Panc1 (cell line): ENCODE data around the gene SLC2A3. TPM values are rescaled to one million over a fixed set of nuclear protein-coding genes. Genes with fewer than 3 reads are reported as not detected.
"Not testable (repeated sequence)": the region's sequence is repeated elsewhere in the genome, so short reads cannot be mapped to it uniquely, and the experiment has no call there.

Experiments used
- ATAC-seq: fragments of 200-7000 bp; cut with Tn5 transposase; 2 replicates; pipeline ENCODE4 v1.9.1; 2020; ENCODE audit warnings: mild to moderate bottlenecking, moderate library complexity
- BruUV-seq: library from RNA; stranded (reverse); fragments of 400-500 nt; replicated peaks from 2 replicates; lab custom pipeline; 2021; lab: Mats Ljungman, UMichigan
- CTCF ChIA-PET: fragments of 300-600 bp; sonication (Branson Sonifier 250); formaldehyde crosslinking; loops from one replicate; lab custom pipeline; 2022; ENCODE audit warnings: antibody characterized with exemption; lab: Charles Lee
- POLR2A ChIA-PET: fragments of 300-600 bp; sonication (Branson Sonifier 250); formaldehyde crosslinking; loops from one replicate; lab custom pipeline; 2022; ENCODE audit warnings: antibody characterized with exemption; lab: Charles Lee
- DNase-seq: peaks from one replicate; pipeline ENCODE4 v3.0.0-alpha.2; 2010; ENCODE audit warnings: low read depth, low spot score
- H3K27ac ChIP-seq: 2 replicates; pipeline ENCODE4 v1.5.1; 2011; ENCODE audit warnings: mild to moderate bottlenecking, low read length, inconsistent platforms
- H3K27me3 ChIP-seq: fragments of 200-500 bp; sonication (Bioruptor generic); 2 replicates; pipeline ENCODE4 v1.6.0; 2014; ENCODE audit warnings: low read length, inconsistent platforms; ENCODE audit not compliant: control insufficient read depth, insufficient read depth
- H3K36me3 ChIP-seq: fragments of 200-500 bp; sonication (Bioruptor generic); 2 replicates; pipeline ENCODE4 v1.5.1; 2014; ENCODE audit warnings: inconsistent platforms, mild to moderate bottlenecking, low read length, moderate library complexity; ENCODE audit not compliant: control insufficient read depth, insufficient read depth
- H3K4me1 ChIP-seq: 2 replicates; pipeline ENCODE4 v1.5.1; 2011; ENCODE audit warnings: inconsistent platforms, mild to moderate bottlenecking, low read length, moderate library complexity; ENCODE audit not compliant: control insufficient read depth, insufficient read depth
- H3K4me3 ChIP-seq, 2 experiments: 2 replicates each; pipeline ENCODE4 v1.5.1; 2011 to 2012; ENCODE audit warnings: low read depth in 2 of 2, low read length in 2 of 2, mild to moderate bottlenecking in 2 of 2, inconsistent platforms in 1 of 2, moderate library complexity in 1 of 2
- H3K9me3 ChIP-seq: fragments of 200-500 bp; sonication (Bioruptor generic); 2 replicates; pipeline ENCODE4 v1.5.1; 2014; ENCODE audit warnings: low read depth, mild to moderate bottlenecking, inconsistent platforms, low read length, moderate library complexity; ENCODE audit not compliant: control insufficient read depth, insufficient read depth
- CTCF ChIP-seq: fragments of 450-650 bp; IDR thresholded peaks from 2 replicates; pipeline ENCODE4 v1.5.1; 2017; ENCODE audit warnings: mild to moderate bottlenecking
- POLR2AphosphoS5 ChIP-seq: IDR thresholded peaks from 2 replicates; pipeline ENCODE4 v1.6.1; 2012; ENCODE audit warnings: mild to moderate bottlenecking, low read depth, low read length, moderate library complexity
- REST ChIP-seq, 2 experiments: IDR thresholded peaks; 2 replicates each; pipeline ENCODE4 v1.6.1; 2011 to 2012; ENCODE audit warnings: low read depth in 2 of 2, control low read depth in 1 of 2, low read length in 1 of 2, mild to moderate bottlenecking in 1 of 2, moderate library complexity in 1 of 2; ENCODE audit not compliant: insufficient read depth in 1 of 2
- SIN3A ChIP-seq: IDR thresholded peaks from 2 replicates; pipeline ENCODE4 v1.6.1; 2012; ENCODE audit warnings: low read depth, mild to moderate bottlenecking, low read length, moderate library complexity, borderline replicate concordance; ENCODE audit not compliant: insufficient read depth
- TCF7L2 ChIP-seq: IDR thresholded peaks from 2 replicates; pipeline ENCODE4 v1.6.1; 2011; ENCODE audit warnings: mild to moderate bottlenecking, low read depth, low read length, inconsistent platforms
- in situ Hi-C: cut with HindIII; loops from 2 replicates; pipeline ENCODE4 v1.10.0; 2016; ENCODE audit warnings: low sequenced_read_pairs, low pct_unique_long_range_greater_than_20kb
- intact Hi-C: fragments of 100-400 bp; cut with micrococcal nuclease; formaldehyde crosslinking; loops from one replicate; pipeline ENCODE4 v1.10.0; 2022; ENCODE audit not compliant: unreplicated experiment
- total RNA-seq: library from RNA; stranded (reverse); gene quantifications from one replicate; pipeline ENCODE4 v1.2.1, GENCODE V29; 2021; ENCODE audit not compliant: unreplicated experiment

SLC2A3 gene
- total RNA-seq, 1 experiment from 2014 or later = 0.51 TPM

GRCh38 chr12:7884689-7885088, 51.3 kb downstream of the SLC2A3 start:
- H3K36me3 ChIP-seq = no peaks in the 10 kb centered on the region
- H3K27ac ChIP-seq = no peak overlapping the region
- ChIA-PET POLR2A (no interaction called here), CTCF (interaction anchor here (0.7 kb wide), 1 partner anchor 8 kb away, joined by 4 read pairs; no protein-coding TSS in a partner anchor)
- no peak overlapping the region for H3K4me3 ChIP-seq
- TF ChIP-seq REST (IDR thresholded peaks at IDR 0.05; ENCODE audit: insufficient read depth in 1 of 2, low read depth in 2 of 2, low read length in 1 of 2) = no peak
- no peak for TF ChIP-seq SIN3A
- no peak for TF ChIP-seq CTCF
- no peak for TF ChIP-seq TCF7L2
- no peak for TF ChIP-seq POLR2AphosphoS5
- intact Hi-C loops = no loop called here
- no peak for DNase-seq
- H3K27me3 ChIP-seq = no peaks in the 10 kb centered on the region
- no peaks in the 10 kb centered on the region for H3K9me3 ChIP-seq
- H3K4me1 ChIP-seq = no peaks in the 10 kb centered on the region
- BruUV-seq = no TSS peak
- no peak for ATAC-seq
- in situ Hi-C loops = no loop called here

GRCh38 chr12:7881736-7882120, 54.3 kb downstream of the SLC2A3 start:
- CTCF ChIA-PET, intact Hi-C loops, H3K27me3 ChIP-seq, H3K4me1 ChIP-seq, H3K36me3 ChIP-seq, BruUV-seq, H3K9me3 ChIP-seq, DNase-seq, in situ Hi-C loops, ATAC-seq, POLR2A ChIA-PET, H3K27ac ChIP-seq, H3K4me3 ChIP-seq: not testable (repeated sequence)

- ChIA-PET CTCF (interaction anchor here (0.7 kb wide), 1 partner anchor 235 kb away, joined by 3 read pairs; no protein-coding TSS in a partner anchor), POLR2A (interaction anchor here (0.6 kb wide), 1 partner anchor 911 kb away, joined by 5 read pairs; the partner anchor contains the start of genes EMG1 and PHB2)
- H3K4me1 ChIP-seq, H3K36me3 ChIP-seq, DNase-seq, ATAC-seq, H3K9me3 ChIP-seq, intact Hi-C loops, H3K4me3 ChIP-seq, H3K27ac ChIP-seq, in situ Hi-C loops, BruUV-seq, H3K27me3 ChIP-seq: not testable (repeated sequence)
These were observed 54.8 kb downstream of the SLC2A3 start for GRCh38 chr12:7880952-7881735.
